Right lobe of liver (tissue), 4 donors: ENCODE data around the gene LRCH3.

Experiments
- POLR2A ChIP-seq: fragments of 450-650 bp; IDR thresholded peaks from one replicate; pipeline ENCODE4 v1.6.1; 2017; ENCODE audit warnings: antibody characterized with exemption, mild to moderate bottlenecking
- TF ChIP-seq, protein P1 (sequence below), 4 donors: fragments of 200-600 bp in 3 of 4; fragments of 450-650 bp in 1 of 4; IDR thresholded peaks; one replicate each; pipeline versions ENCODE4 v1.5.1 to v1.8.0; 2016 to 2022; ENCODE audit warnings: antibody characterized with exemption in 4 of 4, mild to moderate bottlenecking in 2 of 4
- donor health status: DM: no; HTN: no; CAD: no.
- donor health status: DM: no; HTN: no; CAD: no.
- donor health status: DM: no; HTN: yes; CAD: no.

DNA sequence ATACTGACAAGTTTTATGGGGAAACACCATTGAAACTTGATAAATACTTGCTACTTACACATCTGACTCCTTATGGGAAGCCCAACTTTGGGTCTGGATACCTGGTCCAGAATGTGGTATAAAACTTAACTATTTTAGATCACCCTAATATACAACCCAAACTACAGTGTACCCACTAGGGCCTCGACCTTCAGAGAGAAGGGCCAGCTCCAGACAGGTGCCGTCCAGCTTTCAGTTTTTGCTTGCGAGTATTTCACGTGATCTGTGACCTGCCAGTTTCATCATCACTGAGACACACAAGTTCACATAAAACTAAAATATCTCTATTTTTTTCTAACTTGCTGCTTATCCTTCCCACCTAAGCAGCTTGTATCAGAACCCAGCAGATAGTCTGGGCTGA is 99.6 kb downstream of the LRCH3 start:
- TF ChIP-seq, protein P1, sequence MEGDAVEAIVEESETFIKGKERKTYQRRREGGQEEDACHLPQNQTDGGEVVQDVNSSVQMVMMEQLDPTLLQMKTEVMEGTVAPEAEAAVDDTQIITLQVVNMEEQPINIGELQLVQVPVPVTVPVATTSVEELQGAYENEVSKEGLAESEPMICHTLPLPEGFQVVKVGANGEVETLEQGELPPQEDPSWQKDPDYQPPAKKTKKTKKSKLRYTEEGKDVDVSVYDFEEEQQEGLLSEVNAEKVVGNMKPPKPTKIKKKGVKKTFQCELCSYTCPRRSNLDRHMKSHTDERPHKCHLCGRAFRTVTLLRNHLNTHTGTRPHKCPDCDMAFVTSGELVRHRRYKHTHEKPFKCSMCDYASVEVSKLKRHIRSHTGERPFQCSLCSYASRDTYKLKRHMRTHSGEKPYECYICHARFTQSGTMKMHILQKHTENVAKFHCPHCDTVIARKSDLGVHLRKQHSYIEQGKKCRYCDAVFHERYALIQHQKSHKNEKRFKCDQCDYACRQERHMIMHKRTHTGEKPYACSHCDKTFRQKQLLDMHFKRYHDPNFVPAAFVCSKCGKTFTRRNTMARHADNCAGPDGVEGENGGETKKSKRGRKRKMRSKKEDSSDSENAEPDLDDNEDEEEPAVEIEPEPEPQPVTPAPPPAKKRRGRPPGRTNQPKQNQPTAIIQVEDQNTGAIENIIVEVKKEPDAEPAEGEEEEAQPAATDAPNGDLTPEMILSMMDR (IDR thresholded peaks at IDR 0.05): no peak
- TF ChIP-seq POLR2A: no peak
